Measurements from ENCODE around the gene SLC2A14.
"Not testable (repeated sequence)": the region's sequence is repeated elsewhere in the genome, so short reads cannot be mapped to it uniquely, and the experiment has no call there.

SLC2A14 gene

GRCh38 chr12:7829737-7830136 is 43.0 kb downstream of the SLC2A14 start:
- H3K4me2 ChIP-seq (ENCODE audit: low read length); H3K27me3 ChIP-seq (ENCODE audit: control insufficient read depth, insufficient read depth, low read length); H3K4me3 ChIP-seq (ENCODE audit: low read length); H3K9ac ChIP-seq (ENCODE audit: low read depth, low read length); H3K4me1 ChIP-seq (ENCODE audit: control insufficient read depth, insufficient read depth, low read length); H3K36me3 ChIP-seq (ENCODE audit: insufficient read depth, low read length); H3K9me3 ChIP-seq (replicated peaks; ENCODE audit: low read length): not testable (repeated sequence)

GRCh38 chr12:7825754-7826153 is 47.0 kb downstream of the SLC2A14 start:
- not testable (repeated sequence) for H3K36me3 ChIP-seq (ENCODE audit: insufficient read depth, low read length); H3K4me3 ChIP-seq (ENCODE audit: low read length); H3K4me2 ChIP-seq (ENCODE audit: low read length); H3K4me1 ChIP-seq (ENCODE audit: control insufficient read depth, insufficient read depth, low read length); H3K9me3 ChIP-seq (replicated peaks; ENCODE audit: low read length); H3K27me3 ChIP-seq (ENCODE audit: control insufficient read depth, insufficient read depth, low read length); H3K9ac ChIP-seq (ENCODE audit: low read depth, low read length)

GRCh38 chr12:7806863-7807487 is 65.7 kb downstream of the SLC2A14 start:
- Histone ChIP-seq H3K9ac (ENCODE audit: low read depth, low read length) (no peak overlapping the region), H3K4me2 (ENCODE audit: low read length) (no peak overlapping the region), H3K4me3 (ENCODE audit: low read length) (no peak overlapping the region), H3K36me3 (ENCODE audit: insufficient read depth, low read length) (no peaks in the 10 kb centered on the region), H3K27me3 (ENCODE audit: control insufficient read depth, insufficient read depth, low read length) (no peaks in the 10 kb centered on the region), H3K9me3 (replicated peaks; ENCODE audit: low read length) (no peaks in the 10 kb centered on the region), H3K4me1 (ENCODE audit: control insufficient read depth, insufficient read depth, low read length) (no peaks in the 10 kb centered on the region)

GRCh38 chr12:7806319-7806718 is 66.4 kb downstream of the SLC2A14 start:
- not testable (repeated sequence) for H3K4me1 ChIP-seq (ENCODE audit: control insufficient read depth, insufficient read depth, low read length); H3K4me3 ChIP-seq (ENCODE audit: low read length); H3K4me2 ChIP-seq (ENCODE audit: low read length); H3K27me3 ChIP-seq (ENCODE audit: control insufficient read depth, insufficient read depth, low read length); H3K9ac ChIP-seq (ENCODE audit: low read depth, low read length); H3K9me3 ChIP-seq (replicated peaks; ENCODE audit: low read length); H3K36me3 ChIP-seq (ENCODE audit: insufficient read depth, low read length)

GRCh38 chr12:7801460-7801859 is 71.3 kb downstream of the SLC2A14 start:
- Histone ChIP-seq H3K4me3 (ENCODE audit: low read length) (no peak overlapping the region), H3K9ac (ENCODE audit: low read depth, low read length) (no peak overlapping the region), H3K9me3 (replicated peaks; ENCODE audit: low read length) (no peaks in the 10 kb centered on the region), H3K4me1 (ENCODE audit: control insufficient read depth, insufficient read depth, low read length) (no peaks in the 10 kb centered on the region), H3K36me3 (ENCODE audit: insufficient read depth, low read length) (no peaks in the 10 kb centered on the region), H3K4me2 (ENCODE audit: low read length) (no peak overlapping the region), H3K27me3 (ENCODE audit: control insufficient read depth, insufficient read depth, low read length) (no peaks in the 10 kb centered on the region)

- H3K9ac ChIP-seq (ENCODE audit: low read depth, low read length); H3K4me1 ChIP-seq (ENCODE audit: control insufficient read depth, insufficient read depth, low read length); H3K27me3 ChIP-seq (ENCODE audit: control insufficient read depth, insufficient read depth, low read length); H3K9me3 ChIP-seq (replicated peaks; ENCODE audit: low read length); H3K4me3 ChIP-seq (ENCODE audit: low read length); H3K4me2 ChIP-seq (ENCODE audit: low read length); H3K36me3 ChIP-seq (ENCODE audit: insufficient read depth, low read length): not testable (repeated sequence)
These were observed 73.9 kb downstream of the SLC2A14 start for GRCh38 chr12:7798750-7799308.

- Histone ChIP-seq H3K27me3 (ENCODE audit: control insufficient read depth, insufficient read depth, low read length) (no peaks in the 10 kb centered on the region), H3K4me3 (ENCODE audit: low read length) (no peak overlapping the region), H3K36me3 (ENCODE audit: insufficient read depth, low read length) (no peaks in the 10 kb centered on the region)
These were observed 74.9 kb downstream of the SLC2A14 start for GRCh38 chr12:7797698-7798398.

GRCh38 chr12:7797269-7797668 is 75.4 kb downstream of the SLC2A14 start:
- not testable (repeated sequence) for H3K9ac ChIP-seq (ENCODE audit: low read depth, low read length); H3K27me3 ChIP-seq (ENCODE audit: control insufficient read depth, insufficient read depth, low read length); H3K4me2 ChIP-seq (ENCODE audit: low read length); H3K36me3 ChIP-seq (ENCODE audit: insufficient read depth, low read length); H3K4me3 ChIP-seq (ENCODE audit: low read length); H3K9me3 ChIP-seq (replicated peaks; ENCODE audit: low read length); H3K4me1 ChIP-seq (ENCODE audit: control insufficient read depth, insufficient read depth, low read length)

More at GRCh38 chr12:7797698-7798398, 74.9 kb downstream of the SLC2A14 start:
- H3K4me1 ChIP-seq (ENCODE audit: control insufficient read depth, insufficient read depth, low read length) = no peaks in the 10 kb centered on the region
- H3K9ac ChIP-seq (ENCODE audit: low read depth, low read length) = no peak overlapping the region
- H3K9me3 ChIP-seq (replicated peaks; ENCODE audit: low read length) = no peaks in the 10 kb centered on the region
- no peak overlapping the region for H3K4me2 ChIP-seq (ENCODE audit: low read length)

- Histone ChIP-seq H3K4me1 (ENCODE audit: control insufficient read depth, insufficient read depth, low read length) (no peaks in the 10 kb centered on the region), H3K4me2 (ENCODE audit: low read length) (no peak overlapping the region), H3K9ac (ENCODE audit: low read depth, low read length) (no peak overlapping the region), H3K27me3 (ENCODE audit: control insufficient read depth, insufficient read depth, low read length) (no peaks in the 10 kb centered on the region), H3K9me3 (replicated peaks; ENCODE audit: low read length) (no peaks in the 10 kb centered on the region), H3K36me3 (ENCODE audit: insufficient read depth, low read length) (no peaks in the 10 kb centered on the region), H3K4me3 (ENCODE audit: low read length) (no peak overlapping the region)
These were observed 79.5 kb downstream of the SLC2A14 start for GRCh38 chr12:7793211-7793610.

- H3K27me3 ChIP-seq (ENCODE audit: control insufficient read depth, insufficient read depth, low read length); H3K4me2 ChIP-seq (ENCODE audit: low read length); H3K36me3 ChIP-seq (ENCODE audit: insufficient read depth, low read length); H3K4me1 ChIP-seq (ENCODE audit: control insufficient read depth, insufficient read depth, low read length); H3K9ac ChIP-seq (ENCODE audit: low read depth, low read length); H3K9me3 ChIP-seq (replicated peaks; ENCODE audit: low read length); H3K4me3 ChIP-seq (ENCODE audit: low read length): not testable (repeated sequence)
These were observed 83.7 kb downstream of the SLC2A14 start, which contains the start of gene NANOG for GRCh38 chr12:7788884-7789528. Gene NANOG, plus strand, starts transcription at chr12:7789402. Its CDS starts 213 bp downstream, at chr12:7789615.

GRCh38 chr12:7788294-7788660 is 84.4 kb downstream of the SLC2A14 start:
- Histone ChIP-seq H3K4me1 (ENCODE audit: control insufficient read depth, insufficient read depth, low read length) (no peaks in the 10 kb centered on the region), H3K4me2 (ENCODE audit: low read length) (no peak overlapping the region), H3K36me3 (ENCODE audit: insufficient read depth, low read length) (no peaks in the 10 kb centered on the region), H3K9me3 (replicated peaks; ENCODE audit: low read length) (no peaks in the 10 kb centered on the region), H3K27me3 (ENCODE audit: control insufficient read depth, insufficient read depth, low read length) (no peaks in the 10 kb centered on the region), H3K4me3 (ENCODE audit: low read length) (no peak overlapping the region), H3K9ac (ENCODE audit: low read depth, low read length) (no peak overlapping the region)
